Measurements from ENCODE around the gene SYT7. TPM values are rescaled to one million over a fixed set of nuclear protein-coding genes. Genes with fewer than 3 reads are reported as not detected.
A peak's percentile ranks its signal among the peaks of the same experiment; 100 is the strongest.

The SYT7 gene
- total RNA-seq, 1 donor from 2014 or later = 4.8 TPM

GRCh38 chr11:61507962-61508861, 72.7 kb downstream of the SYT7 start, which contains the start of gene LRRC10B:
TSS of gene LRRC10B (plus strand) at chr11:61508749. CDS start at chr11:61508999, 250 bp downstream.
- ATAC-seq = peak; percentile 41

DNA sequence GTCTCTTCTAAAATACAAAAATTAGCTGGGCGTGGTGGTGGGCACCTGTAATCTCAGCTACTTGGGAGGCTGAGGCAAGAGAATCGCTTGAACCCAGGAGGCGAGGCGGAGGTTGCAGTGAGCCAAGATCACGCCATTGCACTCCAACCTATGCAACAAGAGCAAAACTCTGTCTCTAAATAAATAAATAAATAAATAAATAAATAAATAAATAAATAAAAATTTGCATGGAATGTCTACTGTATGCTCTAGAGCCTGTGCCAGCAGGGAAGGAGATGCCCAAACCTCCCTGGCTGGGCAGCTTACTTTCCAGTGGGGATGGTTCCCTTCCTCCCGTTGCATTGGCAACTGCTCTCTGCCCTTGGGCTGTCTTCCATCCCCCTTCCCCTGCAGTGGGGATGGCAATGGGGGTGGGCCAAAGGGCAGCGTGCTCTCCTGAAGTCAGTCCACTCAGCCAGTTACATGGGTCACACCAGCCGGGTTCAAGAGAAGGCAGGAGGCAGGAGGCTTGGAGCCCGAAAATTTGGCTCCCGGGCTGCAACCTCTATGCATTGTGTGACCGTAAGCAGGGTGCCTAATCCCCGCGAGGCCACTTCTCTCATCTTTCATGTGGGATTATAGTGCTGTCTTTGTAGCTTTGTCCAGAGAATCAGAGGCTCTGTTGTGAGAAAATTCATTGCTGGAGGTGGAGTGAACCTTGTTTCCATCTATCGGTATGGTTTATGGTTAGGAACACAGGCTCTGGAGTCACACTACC, 73.7 kb downstream of the SYT7 start:
- DNase-seq (no peak), ATAC-seq (no peak)
- peaks cover 48% of the 10 kb centered on the region for H3K27me3 ChIP-seq
- H3K4me1 ChIP-seq = peaks cover 18% of the 10 kb centered on the region
- no peak overlapping the region for H3K27ac ChIP-seq
- intact Hi-C loops (cut with DNase I) = no loop called here
- H3K4me3 ChIP-seq = no peak overlapping the region
- TF ChIP-seq, protein P1, sequence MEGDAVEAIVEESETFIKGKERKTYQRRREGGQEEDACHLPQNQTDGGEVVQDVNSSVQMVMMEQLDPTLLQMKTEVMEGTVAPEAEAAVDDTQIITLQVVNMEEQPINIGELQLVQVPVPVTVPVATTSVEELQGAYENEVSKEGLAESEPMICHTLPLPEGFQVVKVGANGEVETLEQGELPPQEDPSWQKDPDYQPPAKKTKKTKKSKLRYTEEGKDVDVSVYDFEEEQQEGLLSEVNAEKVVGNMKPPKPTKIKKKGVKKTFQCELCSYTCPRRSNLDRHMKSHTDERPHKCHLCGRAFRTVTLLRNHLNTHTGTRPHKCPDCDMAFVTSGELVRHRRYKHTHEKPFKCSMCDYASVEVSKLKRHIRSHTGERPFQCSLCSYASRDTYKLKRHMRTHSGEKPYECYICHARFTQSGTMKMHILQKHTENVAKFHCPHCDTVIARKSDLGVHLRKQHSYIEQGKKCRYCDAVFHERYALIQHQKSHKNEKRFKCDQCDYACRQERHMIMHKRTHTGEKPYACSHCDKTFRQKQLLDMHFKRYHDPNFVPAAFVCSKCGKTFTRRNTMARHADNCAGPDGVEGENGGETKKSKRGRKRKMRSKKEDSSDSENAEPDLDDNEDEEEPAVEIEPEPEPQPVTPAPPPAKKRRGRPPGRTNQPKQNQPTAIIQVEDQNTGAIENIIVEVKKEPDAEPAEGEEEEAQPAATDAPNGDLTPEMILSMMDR (IDR thresholded peaks at IDR 0.05) = no peak
- H3K9me3 ChIP-seq = no peaks in the 10 kb centered on the region
- H3K36me3 ChIP-seq = no peaks in the 10 kb centered on the region

More at GRCh38 chr11:61507962-61508861, 72.7 kb downstream of the SYT7 start, which contains the start of gene LRRC10B:
- Histone ChIP-seq H3K4me1 (peaks cover 18% of the 10 kb centered on the region), H3K4me3 (peak within 1 kb of the TSS; percentile 28), H3K36me3 (no peaks in the 10 kb centered on the region), H3K27me3 (peaks cover 48% of the 10 kb centered on the region), H3K9me3 (no peaks in the 10 kb centered on the region), H3K27ac (no peak within 1 kb of the TSS)
- intact Hi-C loops (cut with DNase I) = no loop called here
- TF ChIP-seq, protein P1 (IDR thresholded peaks at IDR 0.05) = no peak
- peak; percentile 71 for DNase-seq

DNA sequence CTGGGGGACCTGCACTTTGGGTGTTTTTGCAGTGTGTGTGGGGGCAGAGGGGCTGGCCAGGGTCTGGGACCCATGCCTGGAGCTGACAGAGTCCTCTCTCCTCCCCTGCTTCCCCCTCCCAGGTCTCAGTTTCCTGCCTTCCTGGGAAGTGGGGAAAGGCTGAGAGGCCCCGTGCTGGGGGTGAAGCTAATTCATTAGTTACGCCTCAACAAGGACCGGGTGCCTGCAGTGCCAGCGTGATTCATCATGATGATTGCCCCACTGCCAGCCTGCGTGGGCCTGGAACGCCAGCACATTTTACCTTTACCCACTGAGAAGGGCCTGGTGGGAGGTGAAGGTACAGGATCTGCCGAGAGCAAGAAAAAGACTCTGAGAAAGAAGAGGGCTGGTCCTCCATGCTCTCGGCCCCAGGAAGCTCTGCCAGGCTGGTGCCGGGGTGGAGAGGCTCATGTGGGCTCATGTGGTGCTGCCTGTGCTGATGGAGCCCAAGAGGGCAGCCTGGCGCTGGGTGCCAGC, 75.2 kb downstream of the SYT7 start:
- Histone ChIP-seq H3K4me3 (no peak overlapping the region), H3K36me3 (no peaks in the 10 kb centered on the region), H3K27me3 (peaks cover 35% of the 10 kb centered on the region), H3K9me3 (no peaks in the 10 kb centered on the region), H3K27ac (no peak overlapping the region), H3K4me1 (peaks cover 18% of the 10 kb centered on the region)
- ATAC-seq (no peak), DNase-seq (no peak)
- intact Hi-C loops (cut with DNase I) = no loop called here
- TF ChIP-seq, protein P1 (IDR thresholded peaks at IDR 0.05) = no peak

DNA sequence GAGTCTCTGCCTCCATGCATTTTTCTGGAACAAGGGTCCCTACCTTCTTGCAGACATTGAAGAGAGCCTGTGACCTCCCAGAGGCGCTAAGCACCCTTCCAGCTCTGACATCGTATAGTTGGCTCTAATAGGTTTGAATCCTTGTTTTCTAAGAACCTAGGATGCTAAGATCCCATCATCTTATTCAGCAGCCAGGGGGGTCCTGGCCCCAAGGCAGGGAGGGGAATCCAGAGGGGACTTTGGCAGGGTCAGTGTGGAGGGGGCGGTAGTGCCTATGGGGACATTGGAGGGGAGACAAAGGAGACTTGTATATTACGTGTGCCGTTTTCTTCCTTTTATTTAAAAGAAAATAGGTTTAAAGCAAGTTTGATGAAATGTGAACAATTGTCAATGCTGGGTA, 75.8 kb downstream of the SYT7 start:
- intact Hi-C loops (cut with DNase I) = no loop called here
- Histone ChIP-seq H3K4me3 (no peak overlapping the region), H3K27me3 (peaks cover 29% of the 10 kb centered on the region), H3K9me3 (no peaks in the 10 kb centered on the region), H3K27ac (no peak overlapping the region), H3K36me3 (no peaks in the 10 kb centered on the region), H3K4me1 (peaks cover 18% of the 10 kb centered on the region)
- DNase-seq = no peak
- no peak for ATAC-seq
- TF ChIP-seq, protein P1 (IDR thresholded peaks at IDR 0.05) = no peak

GRCh38 chr11:61503135-61503770, 77.6 kb downstream of the SYT7 start:
- TF ChIP-seq, protein P1 (IDR thresholded peaks at IDR 0.05) = no peak
- no peak overlapping the region for H3K27ac ChIP-seq
- ATAC-seq = no peak
- no peaks in the 10 kb centered on the region for H3K9me3 ChIP-seq
- intact Hi-C loops (cut with DNase I) = no loop called here
- peaks cover 4% of the 10 kb centered on the region for H3K4me1 ChIP-seq
- DNase-seq = no peak
- H3K27me3 ChIP-seq = peaks cover 20% of the 10 kb centered on the region
- H3K36me3 ChIP-seq = no peaks in the 10 kb centered on the region
- H3K4me3 ChIP-seq = no peak overlapping the region
